ENCODE results near the gene PTH. TPM values are rescaled to one million over a fixed set of nuclear protein-coding genes. Genes with fewer than 3 reads are reported as not detected.

PTH gene
- total and polyA plus RNA-seq, 9 of the 15 experiments (the other 6 are each of a cell fraction or from before 2014, with no cell fraction given): not detected

DNA sequence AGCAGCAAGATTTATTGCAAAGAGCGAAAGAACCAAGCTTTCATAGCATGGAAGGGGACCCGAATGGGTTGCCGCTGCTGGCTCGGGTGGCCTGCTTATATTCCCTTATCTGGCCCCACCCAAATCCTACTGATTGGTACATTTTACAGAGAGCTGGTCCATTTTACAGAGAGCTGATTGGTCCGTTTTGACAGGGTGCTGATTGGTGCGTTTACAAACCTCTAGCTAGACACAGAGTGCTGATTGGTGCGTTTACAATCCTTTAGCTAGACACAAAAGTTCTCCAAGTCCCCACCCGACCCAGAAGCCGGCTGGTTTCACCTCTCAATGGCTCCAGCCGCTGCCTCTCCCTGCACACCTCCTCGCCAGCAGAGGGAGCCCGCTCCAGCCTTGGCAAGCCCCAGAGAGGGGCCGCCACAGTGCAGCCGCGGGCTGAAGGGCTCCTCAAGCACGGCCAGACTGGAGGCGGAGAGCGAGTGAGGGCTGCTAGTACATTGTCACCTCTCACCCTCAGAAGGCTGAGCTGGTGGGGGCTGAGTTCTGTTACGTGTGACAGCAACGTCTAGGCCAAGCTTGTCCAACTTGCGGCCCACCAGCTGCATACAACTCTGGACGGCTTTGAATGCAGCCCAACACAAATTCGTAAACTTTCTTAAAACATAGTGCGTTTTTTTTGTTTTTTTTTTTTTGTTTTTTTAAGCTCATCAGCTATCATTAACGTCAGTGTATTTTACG lies 8.7 kb downstream of the PTH start (continued):
- TF ChIP-seq SP2 (IDR thresholded peaks at IDR 0.05; ENCODE audit: extremely low read depth, low read depth, low read length, poor library complexity, severe bottlenecking): no peak
- TF ChIP-seq RHOXF2B (CRISPR knock-in tag; conservative IDR thresholded peaks at IDR 0.05): no peak

GRCh38 chr11:13480198-13480597 lies 15.6 kb downstream of the PTH start:
- H3K27ac ChIP-seq (ENCODE audit: extremely low read depth, low read depth, low read length): no peak overlapping the region
- H3K79me2 ChIP-seq (ENCODE audit: control insufficient read depth, insufficient read depth, low read length): no peaks in the 10 kb centered on the region
- H3K4me2 ChIP-seq (ENCODE audit: insufficient read depth, low read length): peak overlapping the region; percentile 11; the same call in 1 of the 2 replicates
- ChIA-PET POLR2A (no interaction called here), CTCF (ENCODE audit: low intra/inter-chr PET ratio) (no interaction called here)
- in situ Hi-C loops (cut with MboI) (no loop called here), intact Hi-C loops (cut with micrococcal nuclease) (no loop called here)
- no peaks in the 10 kb centered on the region for H3K36me3 ChIP-seq (ENCODE audit: control insufficient read depth, insufficient read depth, low read length)
- TF ChIP-seq CTCF (IDR thresholded peaks at IDR 0.05 in 2 of 3, conservative IDR thresholded peaks at IDR 0.05 in 1 of 3; ENCODE audit: insufficient read depth in 2 of 3, low read depth in 1 of 3, low read length in 3 of 3) (0 out of 6 replicates have a peak, but pooled peaks of 2 of the 3 experiments have one; percentile 4 to 10), EGR1 (conservative IDR thresholded peaks at IDR 0.05) (0 out of 2 replicates have a peak, but pooled peaks have one; percentile 13), PKNOX1 (IDR thresholded peaks at IDR 0.05) (peak; percentile 62), NKRF (IDR thresholded peaks at IDR 0.05; ENCODE audit: borderline replicate concordance) (no peak)
- no TSS peak for BruUV-seq (replicated peaks)
- DNase-seq (ENCODE audit: extremely low read depth in 1 of 4, low spot score in 3 of 4): peak in 1 of 4 experiments; percentile 60
- no peaks in the 10 kb centered on the region for H3K27me3 ChIP-seq (ENCODE audit: control insufficient read depth in 2 of 2, insufficient read depth in 2 of 2, low read length in 2 of 2)
- H3K4me1 ChIP-seq (replicated peaks in 1 of 2; ENCODE audit: control insufficient read depth in 2 of 2, insufficient read depth in 2 of 2, low read length in 2 of 2): peaks cover 0 to 4% of the 10 kb centered on the region in 2 experiments; a peak in 1 of 5 replicates
- H4K20me1 ChIP-seq (replicated peaks; ENCODE audit: control insufficient read depth, insufficient read depth, low read length): no peaks in the 10 kb centered on the region
- no peak overlapping the region for H3K9ac ChIP-seq (ENCODE audit: insufficient read depth in 1 of 2, low read depth in 2 of 2, low read length in 2 of 2)
- no peak for FAIRE-seq
- 3% methylated on average over 9 of the region's 9 CpGs for WGBS (ENCODE audit: insufficient coverage, low coverage, missing lambda C conversion rate)
- no peaks in the 10 kb centered on the region for H3K9me1 ChIP-seq (ENCODE audit: control insufficient read depth, insufficient read depth, low read length)
- no peak overlapping the region for H3K4me3 ChIP-seq
- peak; percentile 73 for ATAC-seq
- H2AFZ ChIP-seq (ENCODE audit: low read depth, low read length): peak overlapping the region; percentile 66; the same call in 1 of the 2 replicates
- H3K9me3 ChIP-seq (replicated peaks; ENCODE audit: control insufficient read depth, insufficient read depth, low read depth, low read length): no peaks in the 10 kb centered on the region

All from K562 (cell line).